Measurements from ENCODE around the gene GPNMB.

The GPNMB gene

GRCh38 chr7:23275912-23276311, 29.3 kb downstream of the GPNMB start:
- no peak for DNase-seq

- DNase-seq, result no peak
These were observed 29.8 kb downstream of the GPNMB start for GRCh38 chr7:23276376-23276775.

GRCh38 chr7:23276947-23277346, 30.4 kb downstream of the GPNMB start:
- DNase-seq, result no peak

- no peak for DNase-seq
These were observed 30.9 kb downstream of the GPNMB start for GRCh38 chr7:23277359-23277989.

GRCh38 chr7:23279819-23280525, 33.4 kb downstream of the GPNMB start:
- DNase-seq, result no peak

GRCh38 chr7:23283086-23283485, 36.5 kb downstream of the GPNMB start:
- DNase-seq, result no peak

- DNase-seq, result no peak
These were observed 38.3 kb downstream of the GPNMB start for GRCh38 chr7:23284871-23285270.

- DNase-seq, result no peak
These were observed 39.4 kb downstream of the GPNMB start for GRCh38 chr7:23285657-23286646.

GRCh38 chr7:23287612-23288011, 41.0 kb downstream of the GPNMB start:
- DNase-seq, result no peak

GRCh38 chr7:23290993-23291392, 44.4 kb downstream of the GPNMB start:
- DNase-seq, result no peak

- DNase-seq, result no peak
These were observed 45.5 kb downstream of the GPNMB start for GRCh38 chr7:23291957-23292560.

- no peak for DNase-seq
These were observed 46.0 kb downstream of the GPNMB start for GRCh38 chr7:23292623-23293022.

- no peak for DNase-seq
These were observed 47.0 kb downstream of the GPNMB start for GRCh38 chr7:23293500-23294073.

GRCh38 chr7:23294549-23295400, 48.2 kb downstream of the GPNMB start:
- no peak for DNase-seq

- DNase-seq, result no peak
These were observed 48.8 kb downstream of the GPNMB start for GRCh38 chr7:23295401-23295697.

- no peak for DNase-seq
These were observed 51.7 kb downstream of the GPNMB start for GRCh38 chr7:23298141-23298881.

- DNase-seq, result peak; percentile 97
These were observed 52.6 kb downstream of the GPNMB start, which contains the start of gene MALSU1 for GRCh38 chr7:23298885-23299769. Gene MALSU1 (plus strand): TSS chr7:23299339. CDS start chr7:23299353, 14 bp downstream.

- DNase-seq, result no peak
These were observed 53.3 kb downstream of the GPNMB start for GRCh38 chr7:23299770-23300300.

- no peak for DNase-seq
These were observed 60.5 kb downstream of the GPNMB start for GRCh38 chr7:23306936-23307521.
